ENCODE results near the gene REC8.

- no peak for TF ChIP-seq CTCF (IDR thresholded peaks at IDR 0.05)
- TF ChIP-seq POLR2AphosphoS5 (IDR thresholded peaks at IDR 0.05; ENCODE audit: low read depth, low read length) = no peak
Measured at GRCh38 chr14:24126939-24127338, 44.9 kb upstream of the REC8 start.
